Ovary (tissue), 3 donors: ENCODE results near the gene SLC4A2.

Experiments used
- CTCF ChIP-seq, 3 donors: fragments of 450-650 bp in 2 of 3; fragments of 200-600 bp in 1 of 3; IDR thresholded peaks; one replicate each; pipeline versions ENCODE4 v1.5.1 to v1.8.0; 2016 to 2022; ENCODE audit warnings: antibody characterized with exemption in 3 of 3, mild to moderate bottlenecking in 1 of 3
- EP300 ChIP-seq: sonication (generic); formaldehyde crosslinking; IDR thresholded peaks from one replicate; pipeline ENCODE4 v1.6.1; 2017; ENCODE audit warnings: antibody characterized with exemption
- POLR2A ChIP-seq: fragments of 450-650 bp; IDR thresholded peaks from one replicate; pipeline ENCODE4 v1.6.1; 2017; ENCODE audit warnings: antibody characterized with exemption, mild to moderate bottlenecking, moderate library complexity
- donor health status: DM: no; HTN: no; CAD: no.

GRCh38 chr7:151051108-151051507 lies 8.3 kb upstream of the SLC4A2 start:
- TF ChIP-seq CTCF (IDR thresholded peaks at IDR 0.05) (no peak), EP300 (no peak), POLR2A (no peak)
